Transverse colon (tissue), 4 donors: ENCODE results near the gene DNAH8.

Experiments used
- CTCF ChIP-seq, 5 experiments: fragments of 200-600 bp in 3 of 5; fragments of 450-650 bp in 2 of 5; sonication (generic) in 3 of 5; IDR thresholded peaks; 1 replicate in 2 of 5; 2 replicates in 3 of 5; pipeline ENCODE4 v1.5.1; 2016 to 2017; ENCODE audit warnings: antibody characterized with exemption in 5 of 5, inconsistent platforms in 3 of 5, mild to moderate bottlenecking in 2 of 5, moderate library complexity in 1 of 5
- EP300 ChIP-seq: sonication (generic); formaldehyde crosslinking; IDR thresholded peaks from one replicate; pipeline ENCODE4 v1.6.1; 2017; ENCODE audit warnings: antibody characterized with exemption, low read depth
- POLR2A ChIP-seq: fragments of 450-650 bp; IDR thresholded peaks from one replicate; pipeline ENCODE4 v1.6.1; 2016; ENCODE audit warnings: antibody characterized with exemption, mild to moderate bottlenecking, moderate library complexity
- POLR2AphosphoS5 ChIP-seq, 3 donors: sonication (generic); formaldehyde crosslinking; IDR thresholded peaks; one replicate each; pipeline ENCODE4 v1.6.1; 2016; ENCODE audit warnings: antibody characterized with exemption in 3 of 3

DNA sequence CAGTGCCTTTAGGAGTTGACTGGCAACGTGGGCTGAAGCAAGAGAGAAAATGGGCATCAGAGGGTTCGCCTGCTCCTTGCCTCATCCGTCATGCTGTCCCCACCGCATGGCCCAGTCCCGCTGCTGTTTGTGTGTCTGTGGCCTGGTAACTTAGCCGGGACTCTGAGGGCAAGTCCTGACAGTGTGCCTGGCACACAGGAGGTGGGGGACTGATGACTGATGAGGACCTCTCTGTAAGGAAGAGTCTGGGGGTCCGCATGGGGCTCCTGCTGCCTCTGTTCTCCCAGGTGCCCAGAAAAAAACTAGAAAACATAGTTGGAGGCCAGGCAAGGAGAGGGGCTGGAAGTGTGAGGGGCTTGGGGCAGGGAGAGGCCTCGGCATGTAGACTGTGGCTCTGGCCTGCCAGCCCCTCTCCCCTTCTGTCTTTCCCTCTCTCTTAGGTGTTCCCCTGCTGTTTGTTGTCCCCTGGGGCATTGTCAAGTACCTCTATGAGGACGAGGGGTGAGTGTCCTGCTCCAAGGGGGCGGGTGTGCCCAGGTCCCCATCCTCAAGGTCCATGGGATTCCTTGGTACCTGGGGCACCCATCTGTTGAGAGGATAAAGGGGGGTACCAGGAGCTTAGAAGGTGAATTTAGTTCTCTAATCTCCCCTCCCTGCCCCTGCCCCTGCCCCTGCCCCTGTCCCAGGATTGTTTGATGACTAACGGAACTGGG lies 362.9 kb downstream of the DNAH8 start:
- TF ChIP-seq POLR2A, result no peak
- no peak for TF ChIP-seq CTCF (IDR thresholded peaks at IDR 0.05)
- TF ChIP-seq POLR2AphosphoS5 (IDR thresholded peaks at IDR 0.05), result no peak
- TF ChIP-seq EP300, result no peak
